Measurements from ENCODE around the gene PRR35.
"Not testable (repeated sequence)": the region's sequence is repeated elsewhere in the genome, so short reads cannot be mapped to it uniquely, and the experiment has no call there.

The PRR35 gene

GRCh38 chr16:596736-597060 lies 36.5 kb downstream of the PRR35 start:
- no peaks in the 10 kb centered on the region for H3K9me3 Mint-ChIP-seq
- no peak overlapping the region for H3K4me3 Mint-ChIP-seq
- H3K36me3 Mint-ChIP-seq (ENCODE audit: low read depth) = no peaks in the 10 kb centered on the region
- H3K27ac Mint-ChIP-seq = no peak overlapping the region
- peaks cover 22% of the 10 kb centered on the region for H3K4me1 Mint-ChIP-seq (ENCODE audit: low read depth)
- H3K27me3 Mint-ChIP-seq = no peaks in the 10 kb centered on the region

- H3K4me1 Mint-ChIP-seq (ENCODE audit: low read depth) = peaks cover 19% of the 10 kb centered on the region
- H3K4me3 Mint-ChIP-seq; H3K27ac Mint-ChIP-seq; H3K9me3 Mint-ChIP-seq; H3K36me3 Mint-ChIP-seq (ENCODE audit: low read depth); H3K27me3 Mint-ChIP-seq: not testable (repeated sequence)
Measured at GRCh38 chr16:597655-598054, 37.5 kb downstream of the PRR35 start.

- no peaks in the 10 kb centered on the region for H3K36me3 Mint-ChIP-seq (ENCODE audit: low read depth)
- H3K27ac Mint-ChIP-seq = no peak overlapping the region
- no peaks in the 10 kb centered on the region for H3K9me3 Mint-ChIP-seq
- H3K27me3 Mint-ChIP-seq = no peaks in the 10 kb centered on the region
- no peak overlapping the region for H3K4me3 Mint-ChIP-seq
- peaks cover 22% of the 10 kb centered on the region for H3K4me1 Mint-ChIP-seq (ENCODE audit: low read depth)
Measured at GRCh38 chr16:598823-599739, 38.9 kb downstream of the PRR35 start.

- H3K4me3 Mint-ChIP-seq = no peak overlapping the region
- peaks cover 4% of the 10 kb centered on the region for H3K36me3 Mint-ChIP-seq (ENCODE audit: low read depth)
- H3K27ac Mint-ChIP-seq = no peak overlapping the region
- no peaks in the 10 kb centered on the region for H3K9me3 Mint-ChIP-seq
- H3K27me3 Mint-ChIP-seq = no peaks in the 10 kb centered on the region
- H3K4me1 Mint-ChIP-seq (ENCODE audit: low read depth) = peaks cover 14% of the 10 kb centered on the region
Measured at GRCh38 chr16:600781-601180, 40.6 kb downstream of the PRR35 start.

GRCh38 chr16:603933-604332 lies 43.7 kb downstream of the PRR35 start:
- Mint-ChIP-seq H3K4me1 (ENCODE audit: low read depth) (peaks cover 18% of the 10 kb centered on the region), H3K36me3 (ENCODE audit: low read depth) (peaks cover 4% of the 10 kb centered on the region), H3K27ac (no peak overlapping the region), H3K9me3 (no peaks in the 10 kb centered on the region), H3K4me3 (no peak overlapping the region), H3K27me3 (no peaks in the 10 kb centered on the region)

- peaks cover 25% of the 10 kb centered on the region for H3K4me1 Mint-ChIP-seq (ENCODE audit: low read depth)
- H3K9me3 Mint-ChIP-seq = no peaks in the 10 kb centered on the region
- H3K27me3 Mint-ChIP-seq = no peaks in the 10 kb centered on the region
- H3K36me3 Mint-ChIP-seq (ENCODE audit: low read depth) = peaks cover 4% of the 10 kb centered on the region
- no peak overlapping the region for H3K4me3 Mint-ChIP-seq
- H3K27ac Mint-ChIP-seq = no peak overlapping the region
Measured at GRCh38 chr16:606656-607307, 46.6 kb downstream of the PRR35 start.

GRCh38 chr16:608019-608418 lies 47.8 kb downstream of the PRR35 start:
- Mint-ChIP-seq H3K4me3 (peak overlapping the region; percentile 48), H3K27me3 (no peaks in the 10 kb centered on the region), H3K36me3 (ENCODE audit: low read depth) (peaks cover 4% of the 10 kb centered on the region), H3K27ac (peak overlapping the region; percentile 84), H3K9me3 (no peaks in the 10 kb centered on the region), H3K4me1 (ENCODE audit: low read depth) (peaks cover 21% of the 10 kb centered on the region)

- peaks cover 15% of the 10 kb centered on the region for H3K4me1 Mint-ChIP-seq (ENCODE audit: low read depth)
- H3K4me3 Mint-ChIP-seq = no peak overlapping the region
- H3K27ac Mint-ChIP-seq = no peak overlapping the region
- H3K27me3 Mint-ChIP-seq = no peaks in the 10 kb centered on the region
- H3K9me3 Mint-ChIP-seq = no peaks in the 10 kb centered on the region
- peaks cover 3% of the 10 kb centered on the region for H3K36me3 Mint-ChIP-seq (ENCODE audit: low read depth)
Measured at GRCh38 chr16:609316-609715, 49.1 kb downstream of the PRR35 start.

GRCh38 chr16:609984-610383 lies 49.8 kb downstream of the PRR35 start:
- H3K27me3 Mint-ChIP-seq = no peaks in the 10 kb centered on the region
- no peak overlapping the region for H3K4me3 Mint-ChIP-seq
- H3K9me3 Mint-ChIP-seq = no peaks in the 10 kb centered on the region
- no peak overlapping the region for H3K27ac Mint-ChIP-seq
- H3K4me1 Mint-ChIP-seq (ENCODE audit: low read depth) = peaks cover 15% of the 10 kb centered on the region
- H3K36me3 Mint-ChIP-seq (ENCODE audit: low read depth) = no peaks in the 10 kb centered on the region

GRCh38 chr16:610513-611381 lies 50.6 kb downstream of the PRR35 start:
- H3K4me3 Mint-ChIP-seq = no peak overlapping the region
- H3K4me1 Mint-ChIP-seq (ENCODE audit: low read depth) = peaks cover 15% of the 10 kb centered on the region
- no peak overlapping the region for H3K27ac Mint-ChIP-seq
- H3K9me3 Mint-ChIP-seq = no peaks in the 10 kb centered on the region
- H3K36me3 Mint-ChIP-seq (ENCODE audit: low read depth) = no peaks in the 10 kb centered on the region
- H3K27me3 Mint-ChIP-seq = no peaks in the 10 kb centered on the region

- Mint-ChIP-seq H3K9me3 (no peaks in the 10 kb centered on the region), H3K36me3 (ENCODE audit: low read depth) (no peaks in the 10 kb centered on the region), H3K4me3 (no peak overlapping the region), H3K4me1 (ENCODE audit: low read depth) (peaks cover 6% of the 10 kb centered on the region), H3K27ac (no peak overlapping the region), H3K27me3 (no peaks in the 10 kb centered on the region)
Measured at GRCh38 chr16:615122-615521, 54.9 kb downstream of the PRR35 start.
